ENCODE measurements around the gene SMIM26.
"Not testable (repeated sequence)": the region's sequence is repeated elsewhere in the genome, so short reads cannot be mapped to it uniquely, and the experiment has no call there.

The SMIM26 gene, protein sequence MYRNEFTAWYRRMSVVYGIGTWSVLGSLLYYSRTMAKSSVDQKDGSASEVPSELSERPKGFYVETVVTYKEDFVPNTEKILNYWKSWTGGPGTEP

DNA sequence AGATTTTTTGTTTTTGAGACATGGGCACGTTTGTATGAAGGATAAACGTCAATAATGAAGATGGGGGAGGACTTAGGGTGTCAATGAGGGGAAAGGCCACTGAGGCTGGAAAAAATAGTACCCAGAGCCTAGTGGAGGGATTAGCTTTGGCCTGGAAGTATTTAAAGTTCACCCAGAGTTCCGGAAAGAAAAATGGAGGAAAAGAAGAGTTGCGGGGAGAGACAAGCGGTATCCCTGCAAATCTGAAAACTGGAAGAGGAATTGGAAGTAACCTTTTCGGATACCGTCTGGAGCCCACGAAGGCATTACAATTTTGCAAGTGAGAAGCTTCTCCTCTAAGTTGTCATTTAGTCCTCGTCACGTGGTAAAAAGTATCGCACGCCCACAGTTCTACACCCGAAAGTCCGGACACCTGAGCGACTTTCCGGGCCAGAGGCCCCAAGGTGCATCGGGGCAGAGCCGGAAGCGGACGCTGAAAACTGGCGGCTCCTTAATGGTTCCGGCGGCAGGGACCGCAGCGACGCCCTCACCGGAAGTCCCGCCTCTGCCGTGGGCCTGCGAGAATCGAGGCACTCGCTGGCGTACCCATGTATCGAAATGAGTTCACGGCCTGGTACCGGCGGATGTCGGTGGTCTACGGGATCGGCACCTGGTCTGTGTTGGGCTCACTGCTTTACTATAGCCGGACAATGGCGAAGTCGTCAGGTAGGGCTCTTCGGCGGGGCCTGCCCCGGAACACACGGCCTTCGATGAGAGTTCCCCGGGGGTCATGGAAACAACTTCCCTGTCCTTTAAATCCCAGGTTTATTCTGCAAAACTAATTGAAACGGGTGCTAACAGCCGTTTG, at the start of gene SMIM26:
TSS of gene SMIM26 (plus strand) at position 541 of the 847 bp plus-strand sequence. CDS start at position 588, 47 bp downstream.
- in situ Hi-C loops (cut with HindIII; ENCODE audit: low pct_ligation_motif_present, low pct_unique_long_range_greater_than_20kb, low sequenced_read_pairs), result no loop called here
- peak; percentile 89 for DNase-seq

DNA sequence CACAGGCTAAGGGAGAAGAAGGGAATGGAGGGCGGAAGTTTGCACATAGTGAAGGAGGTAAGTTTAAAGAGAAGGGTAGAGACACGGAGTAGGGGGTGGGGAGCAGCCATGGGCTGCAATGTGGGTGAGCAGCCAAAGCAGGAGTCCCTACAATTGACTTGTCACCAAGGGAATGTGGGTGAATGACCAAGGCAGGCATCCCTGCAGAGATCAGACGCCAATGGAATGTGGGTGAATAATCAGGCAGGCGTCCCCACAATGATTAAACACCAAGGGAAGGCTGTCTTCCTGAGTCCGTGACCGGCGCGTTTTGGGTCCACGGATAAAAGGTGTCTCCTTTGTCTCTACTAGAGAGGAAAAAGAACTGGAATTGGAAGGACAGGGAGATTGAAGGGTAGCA, 45.2 kb upstream of the SMIM26 start:
- DNase-seq, result peak; percentile 80
- in situ Hi-C loops (cut with HindIII; ENCODE audit: low pct_ligation_motif_present, low pct_unique_long_range_greater_than_20kb, low sequenced_read_pairs), result not testable (repeated sequence)

DNA sequence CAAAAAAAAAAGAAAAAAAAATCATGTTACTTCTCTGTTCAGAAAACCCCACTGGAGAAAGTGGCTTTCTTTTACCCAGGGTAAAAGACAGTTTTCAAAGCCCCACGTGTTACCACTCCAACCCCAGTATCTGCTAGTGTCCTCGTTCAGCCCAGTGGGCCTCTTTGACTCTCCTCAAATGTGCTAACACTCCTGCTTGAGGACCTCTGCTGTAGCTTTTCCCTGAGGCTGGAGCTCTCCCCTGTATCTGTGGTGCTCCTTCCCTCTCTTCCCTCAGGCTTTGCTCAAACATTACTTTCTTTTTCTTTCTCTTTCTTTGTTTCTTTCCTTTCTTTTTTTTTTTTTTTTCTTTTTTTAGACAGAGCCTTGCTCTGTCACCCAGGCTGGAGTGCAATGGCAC, 44.2 kb upstream of the SMIM26 start:
- DNase-seq, result no peak
- in situ Hi-C loops (cut with HindIII; ENCODE audit: low pct_ligation_motif_present, low pct_unique_long_range_greater_than_20kb, low sequenced_read_pairs), result no loop called here

DNA sequence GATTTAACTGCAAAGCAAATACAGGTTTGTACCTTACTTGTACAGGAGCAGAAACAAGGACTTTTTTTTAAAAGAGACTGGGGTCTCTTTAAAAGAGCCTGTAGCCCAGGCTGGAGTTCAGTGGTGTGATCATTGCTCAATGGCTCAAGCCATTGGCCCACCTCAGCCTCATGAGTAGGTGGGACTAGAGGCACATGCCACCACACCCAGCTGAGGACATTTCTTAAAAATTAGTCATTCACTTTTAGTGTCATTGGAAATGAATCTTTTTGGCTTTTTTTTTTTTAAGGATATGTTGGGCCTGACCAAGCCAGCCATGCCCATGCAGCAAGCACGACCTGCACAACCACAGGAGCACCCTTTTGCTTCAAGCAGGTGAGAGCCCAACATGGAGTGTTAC, 42.6 kb upstream of the SMIM26 start:
- in situ Hi-C loops (cut with HindIII; ENCODE audit: low pct_ligation_motif_present, low pct_unique_long_range_greater_than_20kb, low sequenced_read_pairs), result no loop called here

DNA sequence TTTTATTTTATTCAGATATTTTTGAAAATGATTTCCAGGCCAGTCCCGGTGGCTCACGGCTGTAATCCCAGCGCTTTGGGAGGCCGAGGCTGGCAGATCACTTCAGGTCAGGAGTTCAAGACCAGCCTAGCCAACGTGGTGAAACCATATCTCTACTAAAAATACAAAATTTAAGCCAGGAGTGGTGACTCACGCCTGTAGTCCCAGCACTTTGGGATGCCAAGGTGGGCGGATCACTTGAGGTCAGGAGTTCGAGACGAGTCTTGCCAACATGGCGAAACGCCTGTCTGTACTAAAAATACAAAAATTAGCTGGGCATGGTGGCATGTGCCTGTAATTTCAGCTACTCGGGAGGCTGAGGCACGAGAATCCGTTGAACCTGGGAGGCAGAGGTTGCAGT, 40.5 kb upstream of the SMIM26 start:
- in situ Hi-C loops (cut with HindIII; ENCODE audit: low pct_ligation_motif_present, low pct_unique_long_range_greater_than_20kb, low sequenced_read_pairs); DNase-seq: not testable (repeated sequence)

More for the DNA sequence above, 42.6 kb upstream of the SMIM26 start:
- peak; percentile 69 for DNase-seq

DNA sequence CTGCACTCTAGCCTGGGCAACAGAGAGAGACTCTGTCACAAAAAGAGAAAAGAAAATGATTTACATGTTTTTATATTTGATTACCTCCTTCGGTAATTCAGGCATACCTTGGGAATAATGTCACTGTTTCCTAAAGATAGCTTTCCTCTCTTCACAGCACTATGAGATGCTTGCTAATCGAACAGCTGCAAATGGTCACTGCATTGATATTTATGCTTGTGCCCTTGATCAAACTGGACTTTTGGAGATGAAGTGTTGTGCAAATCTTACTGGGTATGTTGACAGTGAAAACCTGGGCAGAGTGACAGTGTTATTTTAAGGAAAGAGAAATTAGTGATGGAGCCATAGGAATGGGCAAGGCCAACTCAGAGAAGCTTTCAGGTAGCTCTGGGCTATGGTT, 39.9 kb upstream of the SMIM26 start:
- no peak for DNase-seq
- in situ Hi-C loops (cut with HindIII; ENCODE audit: low pct_ligation_motif_present, low pct_unique_long_range_greater_than_20kb, low sequenced_read_pairs), result no loop called here

DNA sequence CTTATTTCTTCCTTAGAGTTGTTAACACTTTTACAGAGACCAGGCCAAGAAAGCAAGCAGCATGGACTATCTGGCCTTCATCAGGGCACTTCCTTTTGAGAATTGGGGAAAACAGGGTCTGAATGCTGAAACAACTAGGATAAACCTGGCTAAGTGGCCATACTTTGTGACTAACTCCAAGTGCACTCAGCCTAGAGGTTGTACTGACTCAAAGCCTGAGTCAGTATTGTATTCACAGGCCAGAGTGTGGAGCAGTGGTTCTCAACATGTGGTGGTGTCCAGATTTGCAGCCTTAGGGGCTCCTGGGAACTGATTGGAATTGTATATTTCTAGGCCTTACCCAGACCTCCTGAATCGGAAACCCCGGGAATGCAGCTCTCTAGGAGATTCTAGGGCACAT, 39.4 kb upstream of the SMIM26 start:
- DNase-seq, result peak; percentile 34
- in situ Hi-C loops (cut with HindIII; ENCODE audit: low pct_ligation_motif_present, low pct_unique_long_range_greater_than_20kb, low sequenced_read_pairs), result no loop called here

DNA sequence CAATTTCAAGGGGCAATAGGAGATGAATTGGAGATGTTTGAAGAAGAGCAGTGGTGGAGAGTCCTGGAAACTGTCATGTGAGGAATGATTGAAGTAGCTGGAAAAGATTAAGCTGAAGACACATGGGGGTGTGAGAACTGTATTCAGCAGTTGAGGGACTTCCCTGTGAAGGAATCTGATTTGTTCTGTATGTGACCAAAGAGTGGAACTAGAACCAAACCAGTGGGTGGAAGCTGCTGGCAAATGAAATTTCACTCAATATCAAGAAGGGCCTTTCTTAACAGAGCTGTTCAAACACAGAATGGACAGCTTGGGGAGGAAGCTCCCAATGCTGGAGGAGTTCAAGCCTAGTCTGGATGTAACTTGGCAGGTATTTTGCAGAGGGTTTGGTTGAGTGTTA, 38.2 kb upstream of the SMIM26 start:
- in situ Hi-C loops (cut with HindIII; ENCODE audit: low pct_ligation_motif_present, low pct_unique_long_range_greater_than_20kb, low sequenced_read_pairs), result no loop called here
- DNase-seq, result no peak

DNA sequence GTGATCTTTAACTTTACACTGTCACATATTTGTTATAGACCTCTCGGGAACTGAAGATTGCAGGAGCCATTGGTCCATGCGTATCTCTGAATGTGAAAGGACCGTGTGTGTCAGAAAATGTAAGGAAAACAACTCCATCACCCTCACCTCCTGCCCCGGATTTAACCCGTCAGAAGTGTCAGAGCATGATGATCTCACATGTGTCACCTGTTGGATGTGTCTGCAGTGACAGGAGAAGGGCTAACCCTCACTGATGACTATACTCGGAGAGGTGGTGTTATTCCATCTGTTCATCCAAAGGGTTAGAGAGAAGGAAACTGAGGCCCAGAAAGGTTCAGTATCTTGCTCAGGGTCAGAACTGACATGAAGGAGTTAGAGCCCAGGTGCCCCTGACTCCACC, 34.6 kb upstream of the SMIM26 start:
- DNase-seq, result no peak
- in situ Hi-C loops (cut with HindIII; ENCODE audit: low pct_ligation_motif_present, low pct_unique_long_range_greater_than_20kb, low sequenced_read_pairs), result no loop called here

DNA sequence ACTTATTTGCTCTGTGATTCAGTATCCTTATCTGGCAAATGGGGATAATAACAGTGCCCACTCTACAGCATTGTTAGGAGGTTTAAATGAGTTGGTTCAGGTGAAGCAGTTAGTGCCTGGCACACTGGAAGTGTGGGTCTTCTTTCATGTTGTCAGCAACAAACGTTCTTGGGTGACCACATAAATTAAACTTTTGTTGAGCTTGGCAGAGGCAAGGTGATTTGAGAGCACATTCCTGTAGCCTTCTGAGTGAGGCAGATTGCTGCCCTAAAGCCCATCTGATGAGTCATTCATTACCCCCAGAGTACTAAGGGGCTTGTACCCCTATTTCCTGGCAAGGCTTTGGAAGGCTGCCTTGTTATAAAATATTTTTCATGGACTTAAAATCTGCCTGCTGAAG, 33.7 kb upstream of the SMIM26 start:
- DNase-seq, result peak; percentile 8
- in situ Hi-C loops (cut with HindIII; ENCODE audit: low pct_ligation_motif_present, low pct_unique_long_range_greater_than_20kb, low sequenced_read_pairs), result no loop called here

DNA sequence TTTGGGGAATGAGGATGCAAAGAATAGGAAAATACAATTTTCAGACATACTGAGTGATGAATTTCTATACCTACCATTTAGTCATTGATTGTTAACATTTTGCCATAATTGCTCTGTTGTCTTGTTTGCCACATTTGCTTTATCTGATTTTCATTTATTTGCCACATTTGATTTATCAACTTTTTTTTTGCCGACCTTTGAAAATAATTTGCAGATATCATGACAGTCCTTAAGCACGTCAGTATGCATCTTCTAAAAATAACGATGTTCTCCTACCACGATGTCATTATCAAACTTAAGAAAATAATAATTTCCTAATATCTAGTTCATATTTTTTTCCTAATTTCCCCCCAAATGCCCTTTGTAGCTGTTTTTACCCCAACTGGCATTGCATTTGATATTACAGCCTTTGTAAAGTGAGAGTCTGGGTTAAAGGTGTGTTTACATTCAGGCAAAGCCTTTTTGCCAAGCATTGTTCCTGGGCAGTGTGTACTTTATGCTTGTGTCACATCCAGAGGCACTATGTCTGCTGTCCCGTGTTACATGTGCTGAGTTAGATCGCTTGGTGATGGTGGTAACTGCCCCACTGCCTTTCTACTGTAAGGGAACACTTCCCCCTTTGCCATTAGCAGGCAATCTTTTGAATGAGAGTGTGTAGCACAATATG, 33.1 kb upstream of the SMIM26 start:
- no peak for DNase-seq
- in situ Hi-C loops (cut with HindIII; ENCODE audit: low pct_ligation_motif_present, low pct_unique_long_range_greater_than_20kb, low sequenced_read_pairs), result no loop called here

DNA sequence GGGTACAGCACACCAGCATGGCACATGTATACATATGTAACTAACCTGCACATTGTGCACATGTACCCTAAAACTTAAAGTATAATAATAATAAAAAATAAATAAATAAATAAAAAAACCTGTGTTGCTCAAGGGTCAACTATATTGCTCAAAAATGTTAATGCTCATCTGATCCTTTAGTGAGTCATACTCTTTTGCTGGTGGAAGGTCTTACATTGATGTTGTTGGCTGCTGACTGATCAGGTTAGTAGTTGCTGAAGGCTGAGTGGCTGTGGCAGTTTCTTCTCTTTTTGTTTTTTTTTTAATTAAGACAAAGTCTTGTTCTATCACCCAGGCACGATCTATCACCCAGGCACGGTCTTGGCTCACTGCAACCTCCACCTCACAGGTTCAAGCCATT, 29.6 kb upstream of the SMIM26 start:
- in situ Hi-C loops (cut with HindIII; ENCODE audit: low pct_ligation_motif_present, low pct_unique_long_range_greater_than_20kb, low sequenced_read_pairs), result no loop called here
- no peak for DNase-seq

DNA sequence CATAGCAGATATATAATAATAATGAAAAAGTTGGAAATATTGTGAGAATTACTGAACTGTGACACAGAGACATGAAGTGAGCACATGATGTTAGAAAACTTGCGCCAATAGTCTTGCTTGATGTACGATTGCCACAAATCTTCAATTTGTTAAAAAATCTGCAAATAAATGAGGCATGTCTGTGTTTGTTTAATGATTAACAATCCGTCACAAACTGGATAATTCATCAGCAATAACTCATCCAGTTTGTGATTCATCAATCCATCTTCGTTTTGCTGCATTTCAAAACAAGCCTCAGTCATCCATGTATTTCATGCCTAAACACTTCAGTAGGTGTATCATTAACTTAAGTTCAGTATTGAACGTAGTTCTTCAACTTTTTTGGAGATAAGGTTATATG, 25.5 kb upstream of the SMIM26 start:
- in situ Hi-C loops (cut with HindIII; ENCODE audit: low pct_ligation_motif_present, low pct_unique_long_range_greater_than_20kb, low sequenced_read_pairs), result no loop called here
- DNase-seq, result peak; percentile 92

DNA sequence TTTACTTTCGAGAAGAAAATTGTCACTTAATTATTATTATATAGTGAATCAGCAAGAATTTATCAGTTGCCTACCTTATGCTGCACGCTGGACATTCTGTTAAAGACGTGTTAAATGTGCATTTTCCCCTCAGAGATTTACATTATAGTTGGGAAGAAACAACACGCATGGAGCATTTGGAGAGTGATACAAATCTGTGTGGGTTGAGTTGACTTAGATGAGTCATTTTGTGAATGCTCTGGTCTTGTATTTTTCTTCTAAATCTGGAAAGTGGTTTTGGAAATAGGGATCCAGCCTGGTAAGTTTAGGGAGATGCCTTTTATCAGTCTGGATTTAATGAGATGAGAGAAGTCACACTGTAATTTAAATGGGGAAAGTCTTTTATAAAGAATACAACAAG, 24.0 kb upstream of the SMIM26 start:
- in situ Hi-C loops (cut with HindIII; ENCODE audit: low pct_ligation_motif_present, low pct_unique_long_range_greater_than_20kb, low sequenced_read_pairs), result no loop called here
- no peak for DNase-seq

DNA sequence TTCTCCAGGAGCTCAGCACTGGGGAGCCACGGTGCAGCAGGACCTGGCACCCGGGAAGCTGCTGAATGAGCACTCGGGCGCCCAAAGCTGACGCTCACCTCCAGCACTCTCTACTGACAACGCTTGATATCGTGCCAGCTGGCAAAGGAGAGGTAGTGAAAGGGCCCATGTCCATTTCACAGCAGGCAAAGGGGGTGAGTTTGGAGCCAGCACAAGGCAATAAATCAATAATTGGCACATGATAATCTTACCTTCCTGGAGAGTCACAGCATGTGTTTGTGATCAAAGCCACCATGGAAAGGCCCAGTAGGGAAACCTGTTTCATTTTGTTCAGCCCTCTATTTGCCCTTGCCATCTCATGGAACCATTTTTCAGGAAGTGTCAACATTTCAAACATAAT, 23.3 kb upstream of the SMIM26 start:
- no peak for DNase-seq
- in situ Hi-C loops (cut with HindIII; ENCODE audit: low pct_ligation_motif_present, low pct_unique_long_range_greater_than_20kb, low sequenced_read_pairs), result no loop called here

DNA sequence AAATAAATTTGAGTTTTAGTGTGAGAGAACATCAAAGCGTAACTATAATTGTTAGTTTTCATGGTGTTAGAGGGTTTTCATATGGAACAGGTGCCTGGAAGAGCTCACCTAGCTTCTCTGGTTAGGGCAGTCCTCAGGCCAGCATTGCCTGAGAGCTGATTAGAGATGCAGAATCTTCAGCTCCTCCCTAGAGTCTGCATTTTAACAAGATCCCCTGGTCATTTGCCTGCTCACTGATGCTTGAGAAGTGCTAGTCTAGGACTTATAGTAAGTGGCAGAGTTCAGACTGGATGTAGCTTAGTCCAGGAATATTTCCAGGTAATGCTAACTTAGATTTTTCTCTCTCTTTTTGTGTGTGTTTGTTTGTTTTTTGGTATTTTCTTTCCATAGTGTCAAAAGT, 21.7 kb upstream of the SMIM26 start:
- DNase-seq, result no peak
- in situ Hi-C loops (cut with HindIII; ENCODE audit: low pct_ligation_motif_present, low pct_unique_long_range_greater_than_20kb, low sequenced_read_pairs), result no loop called here

DNA sequence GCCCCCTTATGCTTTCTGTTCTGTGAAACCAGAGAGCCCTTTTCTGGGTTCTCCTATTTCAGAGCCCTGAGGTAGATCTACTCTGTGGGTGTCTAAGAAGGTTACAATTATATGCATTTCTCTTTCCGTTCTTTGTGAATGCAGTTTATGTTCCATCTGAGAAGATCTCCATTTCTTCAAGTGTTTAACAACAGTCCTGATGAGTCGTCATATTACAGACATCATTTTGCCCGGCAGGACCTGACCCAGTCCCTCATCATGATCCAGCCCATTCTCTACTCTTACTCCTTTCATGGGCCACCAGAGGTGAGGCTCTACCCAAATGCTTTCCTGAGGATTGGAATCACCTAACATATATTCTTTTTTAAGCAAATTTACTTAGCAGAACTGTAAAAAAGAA, 18.8 kb upstream of the SMIM26 start:
- DNase-seq, result no peak
- in situ Hi-C loops (cut with HindIII; ENCODE audit: low pct_ligation_motif_present, low pct_unique_long_range_greater_than_20kb, low sequenced_read_pairs), result no loop called here

DNA sequence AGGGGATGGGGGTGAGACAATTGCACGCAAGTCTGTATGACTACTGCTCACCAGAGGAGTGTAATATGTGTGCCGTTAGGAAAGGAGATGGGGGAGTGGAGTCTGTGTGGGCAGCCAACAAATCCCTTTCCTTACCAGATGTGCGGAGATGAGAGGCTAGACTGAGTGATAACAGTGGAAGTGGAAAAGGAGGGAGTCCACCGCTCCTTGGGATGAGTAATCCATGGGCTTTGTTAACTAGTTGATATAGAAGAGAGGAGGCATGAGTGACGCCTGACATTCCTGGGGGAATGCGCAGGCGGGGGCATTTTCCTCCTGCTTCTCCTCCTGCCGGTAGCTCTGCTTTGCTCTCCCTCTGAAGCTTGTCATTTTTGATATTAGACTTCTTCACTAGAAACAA, 13.5 kb upstream of the SMIM26 start:
- in situ Hi-C loops (cut with HindIII; ENCODE audit: low pct_ligation_motif_present, low pct_unique_long_range_greater_than_20kb, low sequenced_read_pairs), result no loop called here
- no peak for DNase-seq

DNA sequence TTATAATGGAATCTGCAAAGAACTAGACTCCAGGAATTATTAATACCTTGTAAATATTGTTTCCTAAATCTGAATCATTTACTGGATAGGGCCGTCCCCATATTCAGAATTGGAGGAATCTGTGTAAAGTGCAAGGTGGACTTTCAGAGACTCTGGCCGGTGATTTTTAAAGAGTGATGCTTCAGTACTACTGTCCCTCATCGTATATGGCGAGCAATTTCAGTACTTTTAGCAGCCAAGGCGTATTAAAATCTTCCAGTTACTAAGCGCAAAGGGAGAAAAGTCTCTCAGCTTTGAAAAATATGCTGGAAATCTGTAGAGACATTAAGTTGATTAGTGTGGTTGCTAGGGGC, 483 bp downstream of the SMIM26 start:
- peak; percentile 9 for DNase-seq
- in situ Hi-C loops (cut with HindIII; ENCODE audit: low pct_ligation_motif_present, low pct_unique_long_range_greater_than_20kb, low sequenced_read_pairs), result no loop called here

DNA sequence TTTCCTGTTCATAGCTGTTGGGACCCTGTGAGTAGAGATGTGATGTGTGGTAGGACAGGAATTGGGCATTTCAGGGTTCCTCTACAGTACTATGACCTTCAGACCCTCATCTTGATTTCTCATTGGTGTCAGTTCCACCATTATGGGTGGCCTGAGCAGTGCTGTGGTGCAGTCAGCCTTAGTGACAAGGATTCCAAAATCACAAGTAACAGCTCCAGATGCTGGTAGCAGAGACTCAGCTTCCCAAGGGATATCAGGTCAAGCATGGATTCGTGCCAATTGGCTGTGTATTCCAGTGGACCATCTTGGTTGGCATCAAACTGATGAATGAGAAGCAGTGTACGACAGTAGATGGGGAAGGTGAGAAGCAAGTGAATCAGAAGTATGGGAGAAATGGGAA, 3.8 kb downstream of the SMIM26 start:
- no peak for DNase-seq
- in situ Hi-C loops (cut with HindIII; ENCODE audit: low pct_ligation_motif_present, low pct_unique_long_range_greater_than_20kb, low sequenced_read_pairs), result no loop called here
